GM12878 (cell line): Measurements from ENCODE around the gene ODC1. TPM values are rescaled to one million over a fixed set of nuclear protein-coding genes. Genes with fewer than 3 reads are reported as not detected.

ENCODE experiments used
- ATAC-seq: fragments of 200-7000 bp; cut with Tn5 transposase; 3 replicates; pipeline ENCODE4 v1.9.1; 2020; ENCODE audit warnings: mild to moderate bottlenecking, moderate library complexity
- BruUV-seq: library from RNA; stranded (reverse); fragments of 400-500 nt; replicated peaks from 2 replicates; lab custom pipeline; 2021; lab: Mats Ljungman, UMichigan
- CTCF ChIA-PET: fragments of 300-600 bp; sonication (Branson Sonifier 250); formaldehyde crosslinking; extraction: SDS; loops from one replicate; lab custom pipeline; 2021; ENCODE audit warnings: inconsistent platforms; lab: Yijun Ruan, JAX
- POLR2A ChIA-PET: fragments of 350-600 bp; formaldehyde crosslinking; extraction: SDS; loops from one replicate; lab custom pipeline; 2021; ENCODE audit warnings: inconsistent platforms; lab: Charles Lee
- RAD21 ChIA-PET: fragments of 300-600 bp; sonication (Branson Sonifier 250); formaldehyde crosslinking; loops from one replicate; lab custom pipeline; 2023; ENCODE audit warnings: antibody characterized with exemption; ENCODE audit not compliant: unreplicated experiment; lab: Charles Lee
- SMC1A ChIA-PET: fragments of 300-600 bp; sonication (Branson Sonifier 250); formaldehyde crosslinking; loops from one replicate; lab custom pipeline; 2023; ENCODE audit not compliant: unreplicated experiment, uncharacterized antibody; lab: Charles Lee
- DNase-seq: peaks from one replicate; pipeline ENCODE4 v3.0.0-alpha.2; 2011; ENCODE audit warnings: low read depth, low spot score
- FAIRE-seq: peaks from 3 replicates; lab custom pipeline; 2011; peaks lifted over from hg19 to GRCh38; lab: Jason Lieb, UNC
- H2AFZ ChIP-seq: 2 replicates; pipeline ENCODE4 v1.6.0; 2011; ENCODE audit warnings: low read depth, low read length, control low read depth; ENCODE audit not compliant: control insufficient read depth
- H3K27ac ChIP-seq: 2 replicates; pipeline ENCODE4 v1.5.1; 2011; ENCODE audit warnings: control low read depth; ENCODE audit not compliant: control insufficient read depth, insufficient read depth
- H3K27me3 ChIP-seq, 2 experiments: replicated peaks in 1 of 2; 2 replicates each; pipeline versions ENCODE4 v1.6.0 to v1.6.1; 2011; ENCODE audit warnings: low read length in 1 of 2; ENCODE audit not compliant: control insufficient read depth in 2 of 2, insufficient read depth in 2 of 2
- H3K36me3 ChIP-seq, 2 experiments: 2 replicates each; pipeline ENCODE4 v1.5.1; 2011; ENCODE audit warnings: low read length in 1 of 2; ENCODE audit not compliant: control insufficient read depth in 2 of 2, insufficient read depth in 2 of 2
- H3K4me1 ChIP-seq: 2 replicates; pipeline ENCODE4 v1.6.1; 2011; ENCODE audit warnings: mild to moderate bottlenecking, low read length, moderate library complexity, mixed read lengths; ENCODE audit not compliant: control insufficient read depth, insufficient read depth
- H3K4me2 ChIP-seq: 2 replicates; pipeline ENCODE4 v1.6.0; 2011; ENCODE audit warnings: control low read depth; ENCODE audit not compliant: control insufficient read depth, insufficient read depth
- H3K4me3 ChIP-seq: fragments of 200-600 bp; sonication (generic); 2 replicates; pipeline ENCODE4 v1.5.1; 2016
- H3K79me2 ChIP-seq: 2 replicates; pipeline ENCODE4 v1.6.0; 2011; ENCODE audit warnings: low read length; ENCODE audit not compliant: control insufficient read depth, insufficient read depth
- H3K9ac ChIP-seq: 2 replicates; pipeline ENCODE4 v1.8.0; 2011; ENCODE audit warnings: low read length, control low read depth, mixed read lengths; ENCODE audit not compliant: control insufficient read depth, insufficient read depth
- H3K9me3 ChIP-seq: replicated peaks from 3 replicates; pipeline ENCODE4 v1.5.1; 2011; ENCODE audit warnings: mild to moderate bottlenecking, low read length; ENCODE audit not compliant: control insufficient read depth, insufficient read depth
- H4K20me1 ChIP-seq: 2 replicates; pipeline ENCODE4 v1.6.0; 2011; ENCODE audit not compliant: control insufficient read depth, insufficient read depth
- CREB1 ChIP-seq: IDR thresholded peaks from 2 replicates; pipeline ENCODE4 v1.6.1; 2012; ENCODE audit warnings: low read depth, mild to moderate bottlenecking, inconsistent platforms
- IKZF1 ChIP-seq: fragments of 450-650 bp; conservative IDR thresholded peaks from 2 replicates; pipeline ENCODE4 v1.6.1; 2017; ENCODE audit warnings: antibody characterized with exemption, mild to moderate bottlenecking
- IRF4 ChIP-seq: IDR thresholded peaks from 2 replicates; pipeline ENCODE4 v1.6.1; 2011; ENCODE audit warnings: low read depth, low read length
- MEF2A ChIP-seq: IDR thresholded peaks from 2 replicates; pipeline ENCODE4 v1.6.1; 2011; ENCODE audit warnings: low read depth, mild to moderate bottlenecking, low read length, moderate library complexity; ENCODE audit not compliant: insufficient read depth
- SUPT20H ChIP-seq: IDR thresholded peaks from 2 replicates; pipeline ENCODE4 v1.6.1; 2011; ENCODE audit warnings: low read depth, mild to moderate bottlenecking, low read length, moderate library complexity, borderline replicate concordance; ENCODE audit not compliant: control insufficient read depth
- TBL1XR1 ChIP-seq: IDR thresholded peaks from 2 replicates; pipeline ENCODE4 v1.6.1; 2012; ENCODE audit warnings: low read depth, low read length, improper control_type of control experiment
- YBX1 ChIP-seq: fragments of 450-650 bp; IDR thresholded peaks from 2 replicates; pipeline ENCODE4 v1.6.1; 2016; ENCODE audit warnings: antibody characterized with exemption
- WGBS: methylation state at CpG from one replicate; pipeline ENCODE4 v1.1.6; 2016; ENCODE audit warnings: low lambda C conversion rate; ENCODE audit not compliant: insufficient replicate concordance, insufficient coverage; ENCODE audit errors: missing lambda C conversion rate; 5-methylcytosine and 5-hydroxymethylcytosine counted together
- in situ Hi-C: fragments of 300-500 bp; cut with MboI; formaldehyde crosslinking; loops from 9 replicates; pipeline ENCODE4 v1.14.3; 2018; ENCODE audit warnings: mixed read lengths
- intact Hi-C: fragments of 100-400 bp; cut with micrococcal nuclease; formaldehyde crosslinking; loops from one replicate; pipeline ENCODE4 v1.14.2; 2022; ENCODE audit not compliant: unreplicated experiment
- polyA plus RNA-seq, 11 experiments: library from polyadenylated mRNA; depleted of rRNA in 4 of 11; unstranded in 6 of 11; stranded (reverse) in 5 of 11; fragments of >200 nt; fragmentation: Nextera tagmentation in 4 of 11; fragmentation: Illumina TruSeq in 1 of 11; extraction: Ambion mirVana in 4 of 11; extraction: Trizol in 1 of 11; gene quantifications; 1 replicate in 1 of 11; 2 replicates in 10 of 11; pipeline versions ENCODE4 v1.2.1 to v1.2.3, GENCODE V29; 2011 to 2016; ENCODE audit warnings: inconsistent platforms in 2 of 11, missing spikeins in 2 of 11, low read depth in 1 of 11
- total RNA-seq, 4 experiments: library from RNA; depleted of rRNA in 3 of 4; stranded (reverse); fragments of >200 nt in 3 of 4; fragmentation: Illumina TruSeq in 1 of 4; extraction: Trizol in 1 of 4; gene quantifications; 2 replicates each; pipeline versions ENCODE4 v1.2.1 to v1.2.3, GENCODE V29; 2013 to 2021
- TF ChIP-seq, protein P1 (sequence below): IDR thresholded peaks from 2 replicates; pipeline ENCODE4 v1.6.1; 2012; ENCODE audit warnings: low read depth, low read length, improper control_type of control experiment
- TF ChIP-seq, protein P2 (sequence below): fragments of 450-650 bp; IDR thresholded peaks from 2 replicates; pipeline ENCODE4 v1.6.1; 2014; ENCODE audit warnings: mild to moderate bottlenecking

ODC1 gene
- total and polyA plus RNA-seq, 10 of the 15 experiments (the other 5 are each of a cell fraction or from before 2014, with no cell fraction given) = 68.5 to 441 (median 340) TPM

DNA sequence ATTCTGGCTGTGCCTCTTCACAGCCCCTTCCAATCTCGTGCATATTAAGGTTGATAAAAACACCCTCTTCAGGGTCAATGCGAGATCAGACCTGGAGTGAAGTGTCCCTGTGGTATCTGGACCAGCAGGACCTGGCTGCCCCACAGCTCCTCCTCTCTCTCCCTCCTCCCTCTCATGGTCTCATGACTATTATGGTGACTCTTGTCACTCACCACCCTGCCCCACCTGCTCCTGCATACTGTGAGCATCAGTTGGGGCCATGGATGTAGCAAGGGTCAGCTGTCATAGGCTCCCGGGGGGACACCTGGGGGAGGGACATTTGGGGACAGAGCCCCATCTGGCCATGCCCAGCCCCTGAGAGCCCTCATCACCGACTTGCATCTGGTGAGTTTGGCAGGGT lies 50.2 kb downstream of the ODC1 start:
- in situ Hi-C loops (no loop called here), intact Hi-C loops (no loop called here)
- CTCF ChIA-PET = no interaction called here
- POLR2A ChIA-PET = no interaction called here
- H3K4me3 ChIP-seq = no peak overlapping the region
- SMC1A ChIA-PET = interaction anchor here (1.5 kb wide), 1 partner anchor 11 kb away, joined by 3 read pairs; no protein-coding TSS in a partner anchor
- no peak overlapping the region for H3K9ac ChIP-seq
- no peaks in the 10 kb centered on the region for H4K20me1 ChIP-seq
- no peak for FAIRE-seq
- H3K4me2 ChIP-seq = no peak overlapping the region
- H3K9me3 ChIP-seq = peaks cover 1% of the 10 kb centered on the region; the same call in 2 of the 3 replicates
- no peaks in the 10 kb centered on the region for H3K79me2 ChIP-seq
- WGBS = 10% methylated on average over 4 of the region's 4 CpGs
- no TSS peak for BruUV-seq
- H3K4me1 ChIP-seq = peaks cover 8% of the 10 kb centered on the region
- no peak for ATAC-seq
- TF ChIP-seq IKZF1 (no peak), IRF4 (no peak), CREB1 (no peak), TBL1XR1 (no peak), SUPT20H (no peak), YBX1 (no peak), MEF2A (no peak)
- TF ChIP-seq, protein P1, sequence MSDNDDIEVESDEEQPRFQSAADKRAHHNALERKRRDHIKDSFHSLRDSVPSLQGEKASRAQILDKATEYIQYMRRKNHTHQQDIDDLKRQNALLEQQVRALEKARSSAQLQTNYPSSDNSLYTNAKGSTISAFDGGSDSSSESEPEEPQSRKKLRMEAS = no peak
- TF ChIP-seq, protein P2, sequence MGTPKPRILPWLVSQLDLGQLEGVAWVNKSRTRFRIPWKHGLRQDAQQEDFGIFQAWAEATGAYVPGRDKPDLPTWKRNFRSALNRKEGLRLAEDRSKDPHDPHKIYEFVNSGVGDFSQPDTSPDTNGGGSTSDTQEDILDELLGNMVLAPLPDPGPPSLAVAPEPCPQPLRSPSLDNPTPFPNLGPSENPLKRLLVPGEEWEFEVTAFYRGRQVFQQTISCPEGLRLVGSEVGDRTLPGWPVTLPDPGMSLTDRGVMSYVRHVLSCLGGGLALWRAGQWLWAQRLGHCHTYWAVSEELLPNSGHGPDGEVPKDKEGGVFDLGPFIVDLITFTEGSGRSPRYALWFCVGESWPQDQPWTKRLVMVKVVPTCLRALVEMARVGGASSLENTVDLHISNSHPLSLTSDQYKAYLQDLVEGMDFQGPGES = no peak
- RAD21 ChIA-PET = no interaction called here
- no peaks in the 10 kb centered on the region; a peak in 1 of 4 replicates for H3K36me3 ChIP-seq
- no peak overlapping the region for H2AFZ ChIP-seq
- no peak for DNase-seq
- H3K27me3 ChIP-seq = no peaks in the 10 kb centered on the region
- H3K27ac ChIP-seq = no peak overlapping the region
